ENCODE results near the gene DYNLT1.
"Not testable (repeated sequence)": the region's sequence is repeated elsewhere in the genome, so short reads cannot be mapped to it uniquely, and the experiment has no call there.

DYNLT1 gene

GRCh38 chr6:158662954-158663624 lies 18.5 kb upstream of the DYNLT1 start:
- no peak for DNase-seq

- DNase-seq: no peak
Observed at GRCh38 chr6:158662607-158662953, 18.0 kb upstream of the DYNLT1 start.

- no peak for DNase-seq
Observed at GRCh38 chr6:158661156-158661685, 16.7 kb upstream of the DYNLT1 start.

GRCh38 chr6:158660333-158660754 lies 15.8 kb upstream of the DYNLT1 start:
- no peak for DNase-seq

- DNase-seq: not testable (repeated sequence)
Observed at GRCh38 chr6:158656986-158657385, 12.4 kb upstream of the DYNLT1 start.

- no peak for DNase-seq
Observed at GRCh38 chr6:158655569-158656450, 11.3 kb upstream of the DYNLT1 start.

GRCh38 chr6:158654960-158655489 lies 10.5 kb upstream of the DYNLT1 start:
- no peak for DNase-seq

GRCh38 chr6:158654498-158654897 lies 10.0 kb upstream of the DYNLT1 start:
- DNase-seq: no peak

GRCh38 chr6:158653577-158654354 lies 9.2 kb upstream of the DYNLT1 start:
- peak; percentile 75 for DNase-seq

GRCh38 chr6:158651981-158652737 lies 7.6 kb upstream of the DYNLT1 start:
- not testable (repeated sequence) for DNase-seq

- peak; percentile 73 for DNase-seq
Observed at GRCh38 chr6:158649289-158650143, 5.0 kb upstream of the DYNLT1 start, which contains the start of gene SYTL3. Gene SYTL3 (plus strand): TSS chr6:158650054. CDS start chr6:158663269, 13,215 bp downstream.

GRCh38 chr6:158648682-158649131 lies 4.2 kb upstream of the DYNLT1 start:
- DNase-seq: no peak

GRCh38 chr6:158647501-158647900 lies 3.0 kb upstream of the DYNLT1 start:
- DNase-seq: no peak

GRCh38 chr6:158646023-158646910 lies 1.7 kb upstream of the DYNLT1 start:
- no peak for DNase-seq

GRCh38 chr6:158645064-158646022 lies 800 bp upstream of the DYNLT1 start:
- DNase-seq: no peak

GRCh38 chr6:158643836-158644230 lies 710 bp downstream of the DYNLT1 start:
- DNase-seq: no peak

GRCh38 chr6:158642097-158642601 lies 2.4 kb downstream of the DYNLT1 start:
- no peak for DNase-seq

GRCh38 chr6:158640519-158640918 lies 4.0 kb downstream of the DYNLT1 start:
- DNase-seq: no peak
